Stimulated activated CD4-positive, alpha-beta T cell treated with anti-CD3 and anti-CD28 coated beads, Interleukin-12 subunit alpha, Interleukin-12 subunit beta, amount 100 ng/mL, for 4 hours (primary cell): ENCODE data around the gene B4GALNT4.
"Not testable (repeated sequence)": the region's sequence is repeated elsewhere in the genome, so short reads cannot be mapped to it uniquely, and the experiment has no call there.

ENCODE experiments used
- DNase-seq: peaks from one replicate; pipeline ENCODE4 v3.0.0-alpha.2; 2020

Gene B4GALNT4

GRCh38 chr11:359181-359714, 10.1 kb upstream of the B4GALNT4 start:
- no peak for DNase-seq

- DNase-seq, result no peak
Observed at GRCh38 chr11:360326-361280, 8.7 kb upstream of the B4GALNT4 start.

- no peak for DNase-seq
Observed at GRCh38 chr11:362642-363442, 6.5 kb upstream of the B4GALNT4 start.

GRCh38 chr11:363443-363805, 5.9 kb upstream of the B4GALNT4 start:
- not testable (repeated sequence) for DNase-seq

- peak; percentile 45 for DNase-seq
Observed at GRCh38 chr11:363948-364761, 5.1 kb upstream of the B4GALNT4 start.

GRCh38 chr11:364991-365725, 4.1 kb upstream of the B4GALNT4 start:
- DNase-seq, result no peak

GRCh38 chr11:365831-366230, 3.5 kb upstream of the B4GALNT4 start:
- DNase-seq, result no peak

- DNase-seq, result no peak
Observed at GRCh38 chr11:367956-368413, 1.3 kb upstream of the B4GALNT4 start.

- no peak for DNase-seq
Observed at GRCh38 chr11:368414-369335, 624 bp upstream of the B4GALNT4 start.

GRCh38 chr11:370070-370941, 1.0 kb downstream of the B4GALNT4 start:
- no peak for DNase-seq

- no peak for DNase-seq
Observed at GRCh38 chr11:371051-371450, 1.8 kb downstream of the B4GALNT4 start.

- DNase-seq, result no peak
Observed at GRCh38 chr11:371716-372590, 2.7 kb downstream of the B4GALNT4 start.

GRCh38 chr11:372809-373715, 3.8 kb downstream of the B4GALNT4 start:
- DNase-seq, result no peak

- no peak for DNase-seq
Observed at GRCh38 chr11:373716-374551, 4.6 kb downstream of the B4GALNT4 start.

GRCh38 chr11:375065-376025, 6.0 kb downstream of the B4GALNT4 start:
- no peak for DNase-seq
